Measurements from ENCODE around the gene SLC9A5.

Gene SLC9A5

GRCh38 chr16:67283826-67284555 is 35.2 kb downstream of the SLC9A5 start:
- H3K9me3 ChIP-seq (ENCODE audit: control insufficient read depth, low read length): no peaks in the 10 kb centered on the region
- no peaks in the 10 kb centered on the region for H3K36me3 ChIP-seq (ENCODE audit: control insufficient read depth, insufficient read depth, low read length)
- peaks cover 3% of the 10 kb centered on the region for H3K4me1 ChIP-seq (ENCODE audit: control insufficient read depth, insufficient read depth, low read length, poor library complexity, severe bottlenecking)
- H3K27ac ChIP-seq (ENCODE audit: low read depth, low read length, severe bottlenecking): no peak overlapping the region
- 93 to 95% methylated on average over 15 to 20 of the region's 21 CpGs for WGBS, 2 experiments (ENCODE audit: insufficient coverage in 2 of 2)
- no peak overlapping the region for H3K4me3 ChIP-seq (ENCODE audit: extremely low read depth, insufficient read depth, low read length, poor library complexity, severe bottlenecking)

GRCh38 chr16:67284699-67285646 is 36.2 kb downstream of the SLC9A5 start:
- WGBS, 2 experiments (ENCODE audit: insufficient coverage in 2 of 2): 74 to 80% methylated on average over 31 to 32 of the region's 34 CpGs
- H3K9me3 ChIP-seq (ENCODE audit: control insufficient read depth, low read length): no peaks in the 10 kb centered on the region
- no peak overlapping the region for H3K27ac ChIP-seq (ENCODE audit: low read depth, low read length, severe bottlenecking)
- no peaks in the 10 kb centered on the region for H3K36me3 ChIP-seq (ENCODE audit: control insufficient read depth, insufficient read depth, low read length)
- H3K4me3 ChIP-seq (ENCODE audit: extremely low read depth, insufficient read depth, low read length, poor library complexity, severe bottlenecking): no peak overlapping the region
- H3K4me1 ChIP-seq (ENCODE audit: control insufficient read depth, insufficient read depth, low read length, poor library complexity, severe bottlenecking): peaks cover 3% of the 10 kb centered on the region

GRCh38 chr16:67286441-67287235 is 37.9 kb downstream of the SLC9A5 start:
- H3K36me3 ChIP-seq (ENCODE audit: control insufficient read depth, insufficient read depth, low read length): no peaks in the 10 kb centered on the region
- no peaks in the 10 kb centered on the region for H3K9me3 ChIP-seq (ENCODE audit: control insufficient read depth, low read length)
- H3K27ac ChIP-seq (ENCODE audit: low read depth, low read length, severe bottlenecking): no peak overlapping the region
- H3K4me1 ChIP-seq (ENCODE audit: control insufficient read depth, insufficient read depth, low read length, poor library complexity, severe bottlenecking): peaks cover 3% of the 10 kb centered on the region
- WGBS, 2 experiments (ENCODE audit: insufficient coverage in 2 of 2): 95 to 97% methylated on average over 22 to 28 of the region's 28 CpGs
- H3K4me3 ChIP-seq (ENCODE audit: extremely low read depth, insufficient read depth, low read length, poor library complexity, severe bottlenecking): no peak overlapping the region

- Histone ChIP-seq H3K36me3 (ENCODE audit: control insufficient read depth, insufficient read depth, low read length) (no peaks in the 10 kb centered on the region), H3K4me1 (ENCODE audit: control insufficient read depth, insufficient read depth, low read length, poor library complexity, severe bottlenecking) (peaks cover 3% of the 10 kb centered on the region), H3K9me3 (ENCODE audit: control insufficient read depth, low read length) (no peaks in the 10 kb centered on the region), H3K27ac (ENCODE audit: low read depth, low read length, severe bottlenecking) (no peak overlapping the region), H3K4me3 (ENCODE audit: extremely low read depth, insufficient read depth, low read length, poor library complexity, severe bottlenecking) (no peak overlapping the region)
- WGBS, 2 experiments (ENCODE audit: insufficient coverage in 2 of 2): 91% methylated on average over 12 to 14 of the region's 14 CpGs
Observed at GRCh38 chr16:67287960-67288359, 39.2 kb downstream of the SLC9A5 start.

- 93 to 95% methylated on average over 4 to 7 of the region's 7 CpGs for WGBS, 2 experiments (ENCODE audit: insufficient coverage in 2 of 2)
- no peaks in the 10 kb centered on the region for H3K4me1 ChIP-seq (ENCODE audit: control insufficient read depth, insufficient read depth, low read length, poor library complexity, severe bottlenecking)
- no peak overlapping the region for H3K27ac ChIP-seq (ENCODE audit: low read depth, low read length, severe bottlenecking)
- no peaks in the 10 kb centered on the region for H3K36me3 ChIP-seq (ENCODE audit: control insufficient read depth, insufficient read depth, low read length)
- H3K4me3 ChIP-seq (ENCODE audit: extremely low read depth, insufficient read depth, low read length, poor library complexity, severe bottlenecking): no peak overlapping the region
- no peaks in the 10 kb centered on the region for H3K9me3 ChIP-seq (ENCODE audit: control insufficient read depth, low read length)
Observed at GRCh38 chr16:67291461-67291860, 42.7 kb downstream of the SLC9A5 start.

- Histone ChIP-seq H3K36me3 (ENCODE audit: control insufficient read depth, insufficient read depth, low read length) (no peaks in the 10 kb centered on the region), H3K9me3 (ENCODE audit: control insufficient read depth, low read length) (no peaks in the 10 kb centered on the region), H3K4me1 (ENCODE audit: control insufficient read depth, insufficient read depth, low read length, poor library complexity, severe bottlenecking) (no peaks in the 10 kb centered on the region), H3K4me3 (ENCODE audit: extremely low read depth, insufficient read depth, low read length, poor library complexity, severe bottlenecking) (no peak overlapping the region), H3K27ac (ENCODE audit: low read depth, low read length, severe bottlenecking) (no peak overlapping the region)
- WGBS, 2 experiments (ENCODE audit: insufficient coverage in 2 of 2): 86 to 94% methylated on average over 3 to 4 of the region's 4 CpGs
Observed at GRCh38 chr16:67294171-67294757, 45.5 kb downstream of the SLC9A5 start.

GRCh38 chr16:67294938-67295361 is 46.2 kb downstream of the SLC9A5 start:
- no peak overlapping the region for H3K4me3 ChIP-seq (ENCODE audit: extremely low read depth, insufficient read depth, low read length, poor library complexity, severe bottlenecking)
- no peaks in the 10 kb centered on the region for H3K4me1 ChIP-seq (ENCODE audit: control insufficient read depth, insufficient read depth, low read length, poor library complexity, severe bottlenecking)
- no peak overlapping the region for H3K27ac ChIP-seq (ENCODE audit: low read depth, low read length, severe bottlenecking)
- H3K9me3 ChIP-seq (ENCODE audit: control insufficient read depth, low read length): no peaks in the 10 kb centered on the region
- H3K36me3 ChIP-seq (ENCODE audit: control insufficient read depth, insufficient read depth, low read length): no peaks in the 10 kb centered on the region
- 89 to 90% methylated on average over 4 of the region's 7 CpGs for WGBS, 2 experiments (ENCODE audit: insufficient coverage in 2 of 2)

- no peak overlapping the region for H3K4me3 ChIP-seq (ENCODE audit: extremely low read depth, insufficient read depth, low read length, poor library complexity, severe bottlenecking)
- H3K4me1 ChIP-seq (ENCODE audit: control insufficient read depth, insufficient read depth, low read length, poor library complexity, severe bottlenecking): no peaks in the 10 kb centered on the region
- H3K9me3 ChIP-seq (ENCODE audit: control insufficient read depth, low read length): no peaks in the 10 kb centered on the region
- H3K36me3 ChIP-seq (ENCODE audit: control insufficient read depth, insufficient read depth, low read length): no peaks in the 10 kb centered on the region
- 83% methylated on average over 1 of the region's 3 CpGs; no CpG with 5 or more reads in 1 of the 2 experiments for WGBS, 2 experiments (ENCODE audit: insufficient coverage in 2 of 2)
- no peak overlapping the region for H3K27ac ChIP-seq (ENCODE audit: low read depth, low read length, severe bottlenecking)
Observed at GRCh38 chr16:67296420-67296819, 47.6 kb downstream of the SLC9A5 start.

GRCh38 chr16:67298277-67298676 is 49.5 kb downstream of the SLC9A5 start:
- 92 to 98% methylated on average over 6 to 9 of the region's 9 CpGs for WGBS, 2 experiments (ENCODE audit: insufficient coverage in 2 of 2)
- no peaks in the 10 kb centered on the region for H3K4me1 ChIP-seq (ENCODE audit: control insufficient read depth, insufficient read depth, low read length, poor library complexity, severe bottlenecking)
- H3K9me3 ChIP-seq (ENCODE audit: control insufficient read depth, low read length): no peaks in the 10 kb centered on the region
- no peak overlapping the region for H3K4me3 ChIP-seq (ENCODE audit: extremely low read depth, insufficient read depth, low read length, poor library complexity, severe bottlenecking)
- H3K27ac ChIP-seq (ENCODE audit: low read depth, low read length, severe bottlenecking): no peak overlapping the region
- H3K36me3 ChIP-seq (ENCODE audit: control insufficient read depth, insufficient read depth, low read length): no peaks in the 10 kb centered on the region

GRCh38 chr16:67299269-67299668 is 50.5 kb downstream of the SLC9A5 start:
- H3K9me3 ChIP-seq (ENCODE audit: control insufficient read depth, low read length): no peaks in the 10 kb centered on the region
- no peaks in the 10 kb centered on the region for H3K4me1 ChIP-seq (ENCODE audit: control insufficient read depth, insufficient read depth, low read length, poor library complexity, severe bottlenecking)
- H3K36me3 ChIP-seq (ENCODE audit: control insufficient read depth, insufficient read depth, low read length): no peaks in the 10 kb centered on the region
- no peak overlapping the region for H3K4me3 ChIP-seq (ENCODE audit: extremely low read depth, insufficient read depth, low read length, poor library complexity, severe bottlenecking)
- 92 to 95% methylated on average over 14 of the region's 15 CpGs for WGBS, 2 experiments (ENCODE audit: insufficient coverage in 2 of 2)
- H3K27ac ChIP-seq (ENCODE audit: low read depth, low read length, severe bottlenecking): no peak overlapping the region
